Transverse colon (tissue), 4 donors: ENCODE measurements around the gene WNT9A. TPM values are rescaled to one million over a fixed set of nuclear protein-coding genes. Genes with fewer than 3 reads are reported as not detected.
A peak's percentile ranks its signal among the peaks of the same experiment; 100 is the strongest.

ENCODE experiments used
- DNase-seq: peaks from one replicate; pipeline ENCODE4 v3.0.0-alpha.2; 2019
- H3K27ac ChIP-seq, 4 donors: fragments of 200-600 bp; sonication (generic); 2 replicates each; pipeline ENCODE4 v1.5.1; 2016 to 2018; ENCODE audit warnings: inconsistent platforms in 4 of 4
- H3K27me3 ChIP-seq: fragments of 200-600 bp; sonication (generic); 2 replicates; pipeline ENCODE4 v1.5.1; 2017; ENCODE audit warnings: inconsistent platforms
- H3K36me3 ChIP-seq, 4 donors: fragments of 200-600 bp; sonication (generic); 2 replicates each; pipeline ENCODE4 v1.5.1; 2017 to 2019; ENCODE audit warnings: inconsistent platforms in 4 of 4
- H3K4me1 ChIP-seq, 4 donors: fragments of 200-600 bp; sonication (generic); 2 replicates each; pipeline ENCODE4 v1.5.1; 2017 to 2020; ENCODE audit warnings: inconsistent platforms in 4 of 4
- H3K4me3 ChIP-seq, 4 donors: fragments of 200-600 bp; sonication (generic); 1 replicate in 1 of 4; 2 replicates in 3 of 4; pipeline versions ENCODE4 v1.5.1 to v1.6.1; 2017 to 2019; ENCODE audit warnings: inconsistent platforms in 4 of 4
- H3K9me3 ChIP-seq, 2 donors: fragments of 200-600 bp; sonication (generic); 2 replicates each; pipeline ENCODE4 v1.5.1; 2017 to 2019; ENCODE audit warnings: inconsistent platforms in 2 of 2
- CTCF ChIP-seq, 5 experiments: fragments of 200-600 bp in 3 of 5; fragments of 450-650 bp in 2 of 5; sonication (generic) in 3 of 5; IDR thresholded peaks; 1 replicate in 2 of 5; 2 replicates in 3 of 5; pipeline ENCODE4 v1.5.1; 2016 to 2017; ENCODE audit warnings: antibody characterized with exemption in 5 of 5, inconsistent platforms in 3 of 5, mild to moderate bottlenecking in 2 of 5, moderate library complexity in 1 of 5
- EP300 ChIP-seq: sonication (generic); formaldehyde crosslinking; IDR thresholded peaks from one replicate; pipeline ENCODE4 v1.6.1; 2017; ENCODE audit warnings: antibody characterized with exemption, low read depth
- POLR2A ChIP-seq: fragments of 450-650 bp; IDR thresholded peaks from one replicate; pipeline ENCODE4 v1.6.1; 2016; ENCODE audit warnings: antibody characterized with exemption, mild to moderate bottlenecking, moderate library complexity
- POLR2AphosphoS5 ChIP-seq, 3 donors: sonication (generic); formaldehyde crosslinking; IDR thresholded peaks; one replicate each; pipeline ENCODE4 v1.6.1; 2016; ENCODE audit warnings: antibody characterized with exemption in 3 of 3
- WGBS, 2 donors: methylation state at CpG; one replicate each; pipeline ENCODE4 v1.1.5; 2018; ENCODE audit warnings: low coverage in 1 of 2; 5-methylcytosine and 5-hydroxymethylcytosine counted together
- in situ Hi-C, 4 donors: fragments of 200-750 bp; cut with MboI; loops; one replicate each; pipeline versions ENCODE4 v1.15.0 to v1.15.1; 2017; ENCODE audit warnings: low sequenced_read_pairs in 3 of 4, low pct_ligation_motif_present in 1 of 4, low pct_unique_long_range_greater_than_20kb in 1 of 4
- intact Hi-C: fragments of 100-400 bp; cut with DNase I; formaldehyde crosslinking; loops from one replicate; pipeline ENCODE4 v1.15.1; 2023; ENCODE audit warnings: low total_unique reads
- total RNA-seq, 4 donors: library from RNA; depleted of rRNA; stranded (reverse); fragments of >200 nt; gene quantifications; one replicate each; pipeline ENCODE4 v1.1.0, GENCODE V29; 2016

The WNT9A gene
- total RNA-seq, 4 donors from 2014 or later, result 1.2 to 4.0 (median 1.8) TPM

DNA sequence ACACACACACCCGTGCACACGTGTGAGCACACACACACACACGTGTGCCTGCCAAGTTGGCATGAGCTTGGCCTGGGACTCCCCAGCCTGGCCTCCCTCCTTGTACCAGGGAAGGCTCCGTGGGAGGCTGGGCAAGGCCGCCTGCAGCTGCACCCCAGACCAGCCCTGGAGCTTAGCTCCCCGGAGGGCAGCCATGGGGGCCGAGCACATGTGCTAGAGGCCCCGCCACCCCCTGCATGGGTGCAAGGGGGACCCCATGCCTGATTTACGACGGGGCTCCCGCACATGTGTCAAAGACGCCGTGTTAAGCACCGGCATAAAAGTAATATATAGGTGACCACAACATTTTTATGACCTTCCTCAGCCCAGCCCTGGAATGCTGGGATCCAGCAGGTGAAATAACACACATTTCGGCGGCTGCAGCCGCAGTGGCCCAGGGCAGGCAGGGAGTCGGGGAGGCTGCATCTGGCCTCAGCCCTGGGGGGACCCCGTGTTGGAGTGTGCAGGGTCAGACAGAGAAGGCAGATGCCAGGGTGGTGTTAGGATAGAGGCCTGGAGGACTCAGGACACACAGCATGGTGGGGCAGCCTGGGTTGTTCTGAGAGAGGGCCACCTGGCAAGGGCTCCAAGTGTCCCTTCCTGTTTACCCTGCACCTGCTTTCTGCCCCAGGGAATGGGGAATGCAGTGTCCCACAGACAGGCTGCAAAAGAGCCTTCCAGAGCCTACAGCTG, 56.3 kb downstream of the WNT9A start:
- intact Hi-C loops (no loop called here), in situ Hi-C loops (no loop called here)
- Histone ChIP-seq H3K36me3 (no peaks in the 10 kb centered on the region), H3K4me3 (no peak overlapping the region), H3K27me3 (no peaks in the 10 kb centered on the region), H3K4me1 (peaks cover 0 to 11% (median 10%) of the 10 kb centered on the region in 4 donors), H3K9me3 (no peaks in the 10 kb centered on the region), H3K27ac (no peak overlapping the region)
- TF ChIP-seq POLR2AphosphoS5 (IDR thresholded peaks at IDR 0.05) (no peak), EP300 (no peak), CTCF (IDR thresholded peaks at IDR 0.05) (no peak), POLR2A (no peak)
- WGBS, 2 donors, result 76% methylated on average over 14 of the region's 19 CpGs; no CpG with 5 or more reads in 1 of the 2 donors
- DNase-seq, result peak; percentile 3

DNA sequence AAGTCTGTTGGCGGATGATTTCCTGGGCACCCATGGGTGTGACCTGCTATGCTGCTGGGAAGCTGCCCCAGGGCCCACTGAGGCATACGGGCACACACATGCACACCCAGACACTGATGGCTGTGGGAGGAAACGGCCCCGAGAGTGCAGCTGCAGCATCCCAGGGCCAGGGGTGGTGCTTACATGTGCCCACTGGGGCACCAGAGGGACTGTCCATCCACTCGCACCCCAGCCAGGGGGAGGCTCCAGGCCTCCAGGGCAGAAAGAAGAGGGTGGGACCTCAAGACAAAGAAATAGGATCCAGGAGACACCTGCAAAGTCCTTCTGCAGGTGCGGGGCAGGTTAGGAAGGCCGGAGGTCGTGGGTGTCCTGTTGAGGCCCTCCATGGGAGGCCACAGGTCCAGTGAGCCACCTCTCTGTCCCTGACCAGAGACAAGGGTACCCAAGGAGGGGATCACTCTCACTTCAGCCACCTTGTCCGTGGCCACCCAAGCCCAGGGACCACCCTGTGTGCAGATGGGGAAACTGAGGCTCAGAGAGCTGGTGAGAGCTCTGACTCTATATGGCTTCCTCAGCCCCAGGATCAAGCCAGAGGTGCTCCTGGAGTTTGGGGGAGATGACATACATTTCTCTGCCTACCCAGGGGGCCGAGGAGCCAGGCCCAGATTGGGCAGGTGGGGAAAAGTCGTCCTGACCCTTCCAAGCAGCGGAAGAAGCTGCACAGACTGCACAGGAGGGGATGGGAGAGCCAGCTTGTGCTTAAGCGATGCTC, 57.1 kb downstream of the WNT9A start:
- H3K9me3 ChIP-seq, result no peaks in the 10 kb centered on the region
- WGBS, 2 donors, result 86% methylated on average over 12 of the region's 13 CpGs; no CpG with 5 or more reads in 1 of the 2 donors
- H3K27me3 ChIP-seq, result no peaks in the 10 kb centered on the region
- no peak overlapping the region for H3K27ac ChIP-seq
- H3K36me3 ChIP-seq, result no peaks in the 10 kb centered on the region
- peaks cover 7 to 19% (median 17%) of the 10 kb centered on the region in 4 donors for H3K4me1 ChIP-seq
- no peak for TF ChIP-seq POLR2AphosphoS5 (IDR thresholded peaks at IDR 0.05)
- no peak for TF ChIP-seq POLR2A
- no peak for TF ChIP-seq CTCF (IDR thresholded peaks at IDR 0.05)
- no peak for TF ChIP-seq EP300
- intact Hi-C loops, result no loop called here
- no peak overlapping the region for H3K4me3 ChIP-seq
- no peak for DNase-seq
- in situ Hi-C loops, result no loop called here

- no peak overlapping the region for H3K27ac ChIP-seq
These were observed 57.8 kb downstream of the WNT9A start for GRCh38 chr1:227889863-227890405.

More at GRCh38 chr1:227889863-227890405, 57.8 kb downstream of the WNT9A start:
- in situ Hi-C loops (no loop called here), intact Hi-C loops (loop anchor here (10.0 kb wide), 2 partner anchors 55 to 95 kb away; partner anchors contain the start of gene WNT9A)
- WGBS, 2 donors, result 73% methylated on average over 10 of the region's 13 CpGs; no CpG with 5 or more reads in 1 of the 2 donors
- TF ChIP-seq POLR2AphosphoS5 (IDR thresholded peaks at IDR 0.05) (no peak), POLR2A (no peak), CTCF (IDR thresholded peaks at IDR 0.05) (no peak), EP300 (no peak)
- Histone ChIP-seq H3K9me3 (no peaks in the 10 kb centered on the region), H3K4me1 (peaks cover 12 to 24% (median 20%) of the 10 kb centered on the region in 4 donors), H3K27me3 (no peaks in the 10 kb centered on the region), H3K36me3 (no peaks in the 10 kb centered on the region), H3K4me3 (no peak overlapping the region)
- no peak for DNase-seq
